Vagina (tissue), 2 donors: ENCODE results near the gene LEFTY1.

Source experiments
- POLR2AphosphoS5 ChIP-seq, 2 donors: sonication (generic); formaldehyde crosslinking; IDR thresholded peaks; one replicate each; pipeline ENCODE4 v1.9.0; 2017; ENCODE audit warnings: antibody characterized with exemption in 2 of 2, mild to moderate bottlenecking in 2 of 2, low read depth in 1 of 2; ENCODE audit not compliant: insufficient read depth in 1 of 2
- TF ChIP-seq, protein P1 (sequence below), 3 experiments: fragments of 450-650 bp in 2 of 3; fragments of 200-600 bp in 1 of 3; sonication (generic) in 1 of 3; IDR thresholded peaks; one replicate each; pipeline ENCODE4 v1.5.1; 2017 to 2019; ENCODE audit warnings: antibody characterized with exemption in 3 of 3, mild to moderate bottlenecking in 2 of 3, moderate library complexity in 2 of 3

DNA sequence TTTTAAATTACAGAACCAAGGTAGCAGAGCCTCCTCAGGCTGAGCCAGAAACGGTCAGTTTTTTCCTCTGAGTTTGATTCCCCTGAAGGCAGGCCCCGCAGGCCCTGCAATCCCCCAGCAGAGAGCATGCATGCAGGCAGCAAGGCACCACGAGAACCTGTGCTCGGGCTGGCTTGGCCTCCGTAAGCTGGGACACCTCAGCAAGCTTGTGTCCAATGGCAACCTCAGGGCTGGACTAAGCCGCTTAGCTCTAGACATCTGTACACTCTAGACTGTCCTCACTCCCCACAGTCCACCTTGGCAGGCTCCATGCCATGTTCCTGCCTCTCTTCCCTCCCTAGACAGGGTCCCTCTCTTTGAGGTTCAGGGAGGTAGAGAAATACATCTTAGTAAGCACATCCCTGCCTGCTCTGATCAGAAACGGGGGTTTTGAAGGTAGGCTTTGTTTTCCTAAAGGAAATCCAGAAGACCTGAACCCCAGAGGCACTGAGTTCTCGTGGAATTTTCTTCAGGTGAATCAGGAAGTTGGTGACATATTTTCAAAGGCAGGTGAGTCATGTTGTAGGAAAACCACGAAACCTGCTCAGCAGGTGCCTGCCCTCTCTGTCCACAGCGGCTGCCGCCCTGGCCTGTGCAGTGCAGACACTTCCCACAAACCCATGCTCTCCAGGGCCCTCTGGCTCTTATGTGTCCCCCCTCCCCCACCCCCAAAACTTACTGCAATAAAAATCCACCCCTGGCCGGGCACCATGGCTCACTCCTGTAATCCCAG is 13.7 kb downstream of the LEFTY1 start:
- TF ChIP-seq POLR2AphosphoS5 (IDR thresholded peaks at IDR 0.05; ENCODE audit: insufficient read depth in 1 of 2, low read depth in 1 of 2) = peak in 1 of 2 donors; percentile 41
- TF ChIP-seq, protein P1, sequence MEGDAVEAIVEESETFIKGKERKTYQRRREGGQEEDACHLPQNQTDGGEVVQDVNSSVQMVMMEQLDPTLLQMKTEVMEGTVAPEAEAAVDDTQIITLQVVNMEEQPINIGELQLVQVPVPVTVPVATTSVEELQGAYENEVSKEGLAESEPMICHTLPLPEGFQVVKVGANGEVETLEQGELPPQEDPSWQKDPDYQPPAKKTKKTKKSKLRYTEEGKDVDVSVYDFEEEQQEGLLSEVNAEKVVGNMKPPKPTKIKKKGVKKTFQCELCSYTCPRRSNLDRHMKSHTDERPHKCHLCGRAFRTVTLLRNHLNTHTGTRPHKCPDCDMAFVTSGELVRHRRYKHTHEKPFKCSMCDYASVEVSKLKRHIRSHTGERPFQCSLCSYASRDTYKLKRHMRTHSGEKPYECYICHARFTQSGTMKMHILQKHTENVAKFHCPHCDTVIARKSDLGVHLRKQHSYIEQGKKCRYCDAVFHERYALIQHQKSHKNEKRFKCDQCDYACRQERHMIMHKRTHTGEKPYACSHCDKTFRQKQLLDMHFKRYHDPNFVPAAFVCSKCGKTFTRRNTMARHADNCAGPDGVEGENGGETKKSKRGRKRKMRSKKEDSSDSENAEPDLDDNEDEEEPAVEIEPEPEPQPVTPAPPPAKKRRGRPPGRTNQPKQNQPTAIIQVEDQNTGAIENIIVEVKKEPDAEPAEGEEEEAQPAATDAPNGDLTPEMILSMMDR (IDR thresholded peaks at IDR 0.05) = no peak
